SK-N-DZ (cell line): Measurements from ENCODE around the gene VWA7.
A peak's percentile ranks its signal among the peaks of the same experiment; 100 is the strongest.

Source experiments
- DNase-seq: peaks from one replicate; pipeline ENCODE4 v3.0.0-alpha.2; 2015; ENCODE audit warnings: low spot score

The VWA7 gene

GRCh38 chr6:31758281-31758680, 18.8 kb downstream of the VWA7 start:
- no peak for DNase-seq

DNA sequence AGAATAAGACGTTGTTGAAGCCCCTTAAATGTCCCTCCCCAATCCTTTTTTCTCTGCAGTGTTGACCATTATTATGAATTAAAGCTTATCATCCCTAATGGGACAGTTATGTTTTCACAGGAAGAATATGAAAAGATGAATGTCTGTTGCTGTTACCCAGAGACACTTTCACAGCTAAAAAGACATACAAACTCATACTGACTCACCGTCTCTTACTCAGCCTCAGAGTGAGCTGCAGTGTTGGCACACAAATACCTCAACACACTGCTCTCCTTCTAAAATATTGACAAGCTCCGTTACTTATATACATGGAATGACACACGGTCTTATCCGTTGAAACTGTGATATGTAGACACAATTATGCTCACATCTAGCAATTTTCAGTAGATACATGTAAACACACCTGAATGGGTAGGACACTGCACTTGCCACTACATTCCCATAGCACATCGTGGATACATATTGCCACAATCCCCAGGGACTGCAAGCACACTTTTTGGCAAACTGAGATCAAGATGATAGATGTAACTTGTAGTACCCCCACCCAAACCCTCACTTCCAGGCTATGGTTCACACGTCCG, 24.3 kb downstream of the VWA7 start:
- DNase-seq, result no peak

DNA sequence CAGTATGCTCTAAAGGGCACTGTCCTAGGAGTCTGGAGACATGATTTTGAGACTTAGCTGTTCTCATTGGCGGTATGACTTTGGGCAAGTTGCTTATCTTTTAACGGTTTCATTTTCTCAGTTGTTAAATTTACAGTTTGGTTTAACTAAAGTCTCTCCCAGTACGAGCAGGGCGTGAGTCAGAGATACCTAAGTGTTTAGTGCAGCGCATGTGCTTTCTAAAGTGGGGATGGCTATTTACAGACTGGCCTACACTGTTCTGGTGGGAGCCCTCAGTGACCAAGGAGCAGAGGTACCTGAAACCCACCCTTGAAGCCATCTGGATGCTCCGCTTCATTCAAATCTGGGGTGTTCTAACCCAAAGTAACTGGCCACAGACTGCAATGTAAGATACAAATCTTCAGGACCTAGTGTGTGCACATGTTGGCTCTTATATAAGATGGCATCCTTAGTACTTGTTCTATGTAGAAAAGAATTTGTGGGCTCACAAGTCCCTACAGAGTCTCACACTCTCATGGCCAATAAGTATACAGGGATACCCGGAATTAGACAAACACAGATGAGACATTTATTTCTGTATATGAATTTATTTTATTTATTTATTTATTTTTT, 26.6 kb downstream of the VWA7 start:
- DNase-seq, result no peak

- no peak for DNase-seq
Measured at GRCh38 chr6:31749301-31750036, 27.7 kb downstream of the VWA7 start.

- DNase-seq, result no peak
Measured at GRCh38 chr6:31744422-31744821, 32.7 kb downstream of the VWA7 start.

DNA sequence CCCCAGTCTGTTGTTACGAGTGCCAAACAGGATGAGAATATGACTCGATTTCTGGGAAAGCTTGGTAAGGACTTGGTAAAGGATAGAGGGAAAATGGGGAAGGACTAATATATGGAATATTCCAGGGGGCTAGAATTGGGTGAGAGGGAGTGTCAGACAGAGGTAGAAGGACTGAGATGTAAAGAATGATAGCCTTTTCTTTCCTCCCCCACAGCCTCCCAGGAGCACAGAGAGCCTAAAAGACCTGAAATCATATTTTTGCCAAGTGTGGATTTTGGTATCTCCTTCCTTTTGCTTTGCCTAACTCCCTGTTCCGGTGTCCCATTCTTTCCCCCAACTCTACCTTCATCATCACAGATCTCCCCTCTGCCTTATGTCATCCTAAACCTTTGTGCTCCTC, 34.2 kb downstream of the VWA7 start:
- no peak for DNase-seq

- no peak for DNase-seq
Measured at GRCh38 chr6:31741815-31742214, 35.3 kb downstream of the VWA7 start.

- DNase-seq, result no peak
Measured at GRCh38 chr6:31740397-31741223, 36.5 kb downstream of the VWA7 start.

DNA sequence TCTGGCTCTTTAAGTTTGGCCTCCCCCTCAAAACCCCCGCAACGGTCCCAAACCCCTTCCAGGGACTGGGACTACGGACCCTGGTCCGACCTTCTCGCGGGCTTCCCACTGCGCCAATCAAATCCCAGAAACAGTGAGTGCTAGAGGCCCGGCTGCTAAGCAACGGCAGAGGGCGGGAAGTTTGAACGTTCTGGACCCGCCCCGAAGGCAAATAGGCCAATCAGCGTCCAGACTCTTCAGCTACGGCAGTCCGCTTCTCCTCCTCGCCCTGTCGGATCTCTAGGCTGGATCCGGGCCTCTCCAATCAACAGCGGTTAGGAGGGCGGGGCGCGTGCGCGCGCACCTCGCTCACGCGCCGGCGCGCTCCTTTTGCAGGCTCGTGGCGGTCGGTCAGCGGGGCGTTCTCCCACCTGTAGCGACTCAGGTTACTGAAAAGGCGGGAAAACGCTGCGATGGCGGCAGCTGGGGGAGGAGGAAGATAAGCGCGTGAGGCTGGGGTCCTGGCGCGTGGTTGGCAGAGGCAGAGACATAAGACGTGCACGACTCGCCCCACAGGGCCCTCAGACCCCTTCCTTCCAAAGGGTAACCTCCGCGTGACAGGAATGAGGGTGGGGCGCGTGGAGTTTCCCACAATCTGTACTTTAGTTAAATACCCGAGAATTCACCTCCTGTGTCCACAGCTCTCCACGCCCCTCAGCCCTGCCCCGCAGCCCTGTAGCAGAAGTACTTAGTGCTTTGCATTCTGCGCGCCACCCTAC, 37.3 kb downstream of the VWA7 start, which contains the start of gene MSH5:
Gene MSH5, plus strand, starts transcription at position 367 of the 758 bp plus-strand sequence. CDS start 462 bp downstream, outside the sequence.
- DNase-seq, result peak; percentile 97

GRCh38 chr6:31737991-31738979, 38.8 kb downstream of the VWA7 start:
- DNase-seq, result no peak

DNA sequence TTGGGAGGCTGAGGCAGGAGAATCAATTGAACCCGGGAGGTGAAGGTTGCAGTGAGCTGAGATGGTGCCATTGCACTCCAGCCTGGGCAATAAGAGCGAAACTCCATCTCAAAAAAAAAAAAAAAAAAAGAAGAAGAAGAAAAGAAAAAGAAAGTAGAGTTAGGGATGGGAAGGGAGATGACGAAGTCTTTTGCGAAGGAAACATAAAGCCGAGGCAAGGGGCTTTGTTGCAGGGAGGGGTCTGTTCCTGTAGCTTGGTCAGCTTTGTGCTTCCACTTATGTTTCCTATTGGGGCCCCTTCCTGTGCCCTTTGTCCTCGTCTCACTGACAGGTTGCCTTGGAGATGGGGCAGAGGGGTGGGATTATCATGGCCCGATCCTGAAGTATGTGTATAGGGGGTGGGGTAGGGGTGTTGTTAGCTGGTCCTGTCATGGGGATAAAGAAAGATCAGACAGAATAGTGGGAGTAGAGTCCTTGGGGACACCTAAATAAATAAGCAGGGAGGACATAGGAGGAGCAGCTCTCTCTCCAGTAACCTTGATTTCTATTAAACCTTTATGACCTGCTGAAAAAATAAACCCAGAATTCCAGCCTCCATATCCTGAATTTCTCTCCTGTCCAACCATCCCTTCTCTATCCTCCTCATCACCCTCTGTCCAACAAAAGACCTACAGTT, 39.7 kb downstream of the VWA7 start:
- DNase-seq, result no peak

DNA sequence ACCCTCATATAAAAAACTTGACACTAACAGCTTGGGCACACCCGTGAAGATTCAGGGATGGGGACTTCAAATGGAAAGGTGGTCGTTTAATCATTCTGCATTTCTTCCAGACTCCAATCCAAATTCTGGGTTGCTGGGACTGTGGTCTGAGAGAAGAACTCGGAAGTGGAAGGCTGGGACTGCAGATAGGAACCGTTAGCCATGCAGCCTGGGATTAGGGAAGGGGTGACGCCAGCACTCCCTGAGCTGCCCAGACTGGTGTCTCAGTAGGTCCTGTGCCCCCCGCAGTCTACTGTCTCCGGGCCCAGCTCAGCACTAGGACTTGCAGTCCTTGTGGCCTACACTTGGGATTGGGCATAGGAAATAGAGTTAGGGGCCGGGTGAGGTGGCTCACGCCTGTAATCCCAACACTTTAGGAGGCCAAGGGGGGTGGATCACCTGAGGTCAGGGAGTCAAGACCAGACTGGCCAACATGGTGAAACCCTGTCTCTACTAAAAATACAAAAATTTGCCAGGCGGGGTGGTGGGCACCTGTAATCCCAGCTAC, 40.3 kb downstream of the VWA7 start:
- DNase-seq, result no peak

DNA sequence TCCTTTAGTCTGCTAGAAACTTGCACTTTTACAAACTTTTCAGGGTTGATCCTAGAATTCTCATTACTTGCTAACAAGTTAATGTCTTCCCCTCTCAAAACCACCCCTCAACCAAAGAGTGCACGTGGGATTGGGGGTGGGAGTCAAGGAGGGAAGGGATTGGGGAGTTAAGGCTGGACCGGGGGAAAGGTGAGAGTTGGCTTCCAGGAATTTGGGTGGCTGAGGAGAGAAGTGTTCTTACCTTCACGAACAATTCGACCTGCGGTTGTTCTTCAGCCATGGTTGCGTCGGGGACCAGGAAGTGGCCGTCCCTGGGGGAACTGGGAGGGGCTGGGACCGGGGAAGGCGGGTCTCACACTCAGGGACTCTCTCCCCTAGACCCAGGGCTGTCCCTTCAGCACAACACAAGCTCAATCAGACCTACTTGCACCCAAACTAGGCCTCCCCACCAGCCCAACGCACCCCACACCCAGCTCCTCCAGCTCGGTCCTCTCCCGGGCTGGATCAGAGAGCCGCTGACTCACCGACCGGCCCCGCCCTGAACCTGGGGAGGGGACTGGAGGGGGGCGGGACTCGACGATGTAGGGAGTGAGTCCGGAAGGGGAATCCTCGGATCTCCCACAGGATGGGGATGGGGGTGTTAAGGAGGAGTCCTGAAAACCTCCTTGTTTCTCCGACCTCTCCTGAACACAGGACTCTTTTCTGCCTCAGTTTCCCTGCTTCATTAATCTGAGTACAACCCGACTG, 40.9 kb downstream of the VWA7 start, which contains the start of gene CLIC1:
Gene CLIC1, minus strand, starts transcription at position 510 of the 747 bp plus-strand sequence. Its CDS starts 230 bp downstream, at position 280.
- peak; percentile 59 for DNase-seq

DNA sequence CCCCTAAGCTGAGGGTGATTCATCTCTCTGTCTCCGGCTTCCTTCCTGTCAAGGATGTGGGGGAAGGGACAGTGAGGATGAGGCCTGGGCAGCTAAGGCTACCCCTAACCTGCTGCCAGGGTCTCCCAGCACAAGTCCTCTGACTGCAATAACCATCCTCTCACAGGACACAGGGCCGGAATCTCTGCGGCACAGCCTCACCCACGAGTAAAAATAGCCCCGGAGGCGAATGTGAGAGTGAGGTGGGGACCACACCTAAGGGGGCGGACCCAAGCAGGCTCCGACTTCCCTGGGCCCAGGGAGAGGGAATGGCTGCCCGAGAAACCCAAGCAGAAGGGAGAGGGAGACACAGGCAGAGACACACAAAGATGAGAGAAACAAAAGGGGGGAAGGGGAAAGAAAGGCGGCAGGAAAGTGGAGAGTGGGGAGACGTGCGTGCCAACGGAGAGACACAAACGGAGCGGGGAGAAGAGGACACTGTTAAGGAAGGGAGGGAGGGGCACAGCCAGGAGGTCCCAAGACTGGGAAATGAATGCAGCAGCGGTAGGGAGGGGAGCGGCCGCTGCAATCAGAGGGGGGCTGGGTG, 42.2 kb downstream of the VWA7 start:
- no peak for DNase-seq

GRCh38 chr6:31734247-31734820, 42.8 kb downstream of the VWA7 start:
- DNase-seq, result no peak

- DNase-seq, result no peak
Measured at GRCh38 chr6:31733734-31734133, 43.4 kb downstream of the VWA7 start.

DNA sequence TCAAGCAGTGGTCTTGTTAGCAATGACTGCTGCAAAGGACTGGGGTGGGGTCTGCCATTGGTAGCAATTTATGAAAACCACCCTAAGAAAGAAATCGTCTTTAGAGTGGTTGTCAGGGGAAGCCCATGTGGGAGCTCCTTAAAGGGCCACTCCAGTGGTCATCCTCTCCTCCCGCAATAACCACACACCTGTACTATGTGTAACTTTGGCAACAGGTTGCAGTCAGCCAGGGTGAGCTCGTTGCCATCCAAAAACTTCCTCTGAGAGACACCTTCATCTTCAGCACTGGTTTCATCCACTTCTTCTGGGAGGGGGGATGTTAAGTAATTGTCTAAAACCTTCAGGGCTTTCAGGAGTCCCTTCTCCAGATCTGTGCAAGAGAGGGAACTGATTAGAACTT, 45.1 kb downstream of the VWA7 start:
- no peak for DNase-seq
